GM20431 (cell line): ENCODE results near the gene SUZ12.
"Not testable (repeated sequence)": the region's sequence is repeated elsewhere in the genome, so short reads cannot be mapped to it uniquely, and the experiment has no call there.

ENCODE experiments used
- in situ Hi-C: fragments of 300-500 bp; cut with MseI, MboI; formaldehyde crosslinking; loops from one replicate; pipeline ENCODE4 v1.15.0; 2020; ENCODE audit warnings: low sequenced_read_pairs; ENCODE audit not compliant: unreplicated experiment

SUZ12 gene

DNA sequence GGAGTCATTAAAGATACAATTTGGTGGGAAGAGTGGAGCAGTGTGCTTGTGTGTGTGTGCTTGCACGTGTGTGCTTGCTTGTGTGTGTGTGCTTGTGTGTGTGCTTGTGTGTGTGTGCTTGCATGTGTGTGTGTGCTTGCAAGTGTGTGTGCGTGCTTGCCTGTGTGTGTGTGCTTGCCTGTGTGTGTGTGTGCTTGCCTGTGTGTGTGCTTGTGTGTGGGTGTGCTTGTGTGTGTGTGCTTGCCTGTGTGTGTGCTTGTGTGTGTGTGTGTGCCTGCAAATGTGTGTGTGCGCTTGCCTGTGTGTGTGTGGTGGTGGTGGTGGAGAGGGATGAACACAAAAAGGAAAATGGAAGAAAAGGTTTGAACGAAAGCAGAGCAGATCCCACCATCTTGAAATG, 90.5 kb downstream of the SUZ12 start:
- in situ Hi-C loops, result not testable (repeated sequence)

DNA sequence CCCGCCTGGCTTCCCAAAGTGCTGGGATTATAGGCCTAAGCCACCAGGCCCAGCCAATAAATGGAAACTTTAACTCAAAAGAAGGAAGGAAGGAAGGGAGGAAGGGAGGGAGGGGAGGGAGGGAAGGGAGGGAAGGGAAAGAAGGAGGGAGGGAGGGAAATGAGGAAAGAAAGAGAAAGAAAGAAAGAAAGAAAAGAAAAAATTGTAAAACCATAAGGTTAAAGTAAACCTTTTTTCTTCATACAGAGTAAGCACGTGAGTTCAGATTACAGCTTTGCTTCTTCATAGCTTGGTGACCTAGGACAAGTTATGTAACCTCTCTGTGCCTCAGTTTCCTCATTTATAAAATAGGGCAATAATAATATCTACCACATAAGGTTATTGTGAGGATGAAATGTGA, 96.4 kb downstream of the SUZ12 start:
- in situ Hi-C loops, result no loop called here

DNA sequence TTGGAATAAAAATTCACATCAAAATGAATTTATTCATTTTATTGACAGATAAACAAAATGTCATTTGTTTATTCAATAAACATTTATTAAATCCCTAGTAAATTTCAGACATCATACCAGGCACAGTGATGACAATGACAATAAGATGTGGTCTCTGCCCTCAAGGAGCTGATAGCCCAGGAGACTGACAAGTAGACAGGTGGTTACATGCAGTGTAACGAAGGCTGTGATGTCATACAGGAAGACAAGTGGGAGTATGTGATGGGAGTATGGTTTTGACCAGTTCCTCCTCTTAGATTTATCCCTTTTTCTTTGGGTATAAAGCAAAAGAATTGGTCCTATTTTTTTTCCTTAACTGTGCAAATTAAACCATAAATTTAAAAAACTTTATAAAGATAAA, 97.0 kb downstream of the SUZ12 start:
- in situ Hi-C loops, result not testable (repeated sequence)

DNA sequence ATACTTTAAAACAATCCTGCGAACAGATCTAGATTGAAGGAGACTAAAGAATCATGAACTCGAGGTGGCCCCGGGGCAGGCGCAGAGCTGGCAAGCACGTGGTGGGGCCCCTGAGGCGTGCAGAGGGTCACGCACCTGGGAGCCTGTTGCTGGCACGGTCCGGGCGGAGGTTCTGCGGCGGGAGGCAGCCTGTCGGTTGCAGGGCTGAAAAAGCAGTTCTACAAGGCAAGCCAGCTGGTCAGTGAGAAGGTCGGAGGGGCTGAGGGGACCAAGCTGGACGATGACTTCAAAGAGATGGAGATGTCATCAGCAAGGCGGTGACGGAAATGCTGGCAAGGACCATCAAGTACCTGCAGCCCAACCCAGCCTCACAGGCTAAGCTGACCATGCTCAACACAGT, 103.4 kb downstream of the SUZ12 start:
- in situ Hi-C loops, result not testable (repeated sequence)

DNA sequence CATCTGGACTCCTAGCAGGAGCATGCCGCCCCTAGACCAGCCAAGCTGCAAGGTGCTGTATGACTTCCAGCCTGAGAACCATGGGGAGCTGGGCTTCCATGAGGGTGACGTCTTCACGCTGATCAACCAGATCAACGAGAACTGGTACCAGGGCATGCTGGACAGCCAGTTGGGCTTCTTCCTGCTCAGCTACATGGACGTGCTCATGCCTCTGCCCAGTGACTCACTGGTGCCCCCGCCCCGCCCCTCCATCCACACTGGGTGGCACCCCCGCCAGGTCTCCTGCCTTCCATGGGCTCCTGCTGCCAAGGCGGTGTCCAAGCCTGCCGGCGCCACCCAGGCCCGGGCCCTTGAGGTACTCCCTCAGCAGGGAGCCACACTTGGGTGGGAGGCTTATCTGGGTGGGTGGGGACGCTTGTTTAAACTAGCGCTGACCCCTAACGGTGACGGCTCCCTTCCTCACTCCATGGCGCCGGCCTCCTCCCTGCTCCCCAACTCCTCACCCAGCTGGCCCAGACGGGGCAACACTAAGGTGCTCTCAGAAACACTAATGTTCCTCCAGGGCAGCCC, 104.6 kb downstream of the SUZ12 start:
- in situ Hi-C loops, result not testable (repeated sequence)

DNA sequence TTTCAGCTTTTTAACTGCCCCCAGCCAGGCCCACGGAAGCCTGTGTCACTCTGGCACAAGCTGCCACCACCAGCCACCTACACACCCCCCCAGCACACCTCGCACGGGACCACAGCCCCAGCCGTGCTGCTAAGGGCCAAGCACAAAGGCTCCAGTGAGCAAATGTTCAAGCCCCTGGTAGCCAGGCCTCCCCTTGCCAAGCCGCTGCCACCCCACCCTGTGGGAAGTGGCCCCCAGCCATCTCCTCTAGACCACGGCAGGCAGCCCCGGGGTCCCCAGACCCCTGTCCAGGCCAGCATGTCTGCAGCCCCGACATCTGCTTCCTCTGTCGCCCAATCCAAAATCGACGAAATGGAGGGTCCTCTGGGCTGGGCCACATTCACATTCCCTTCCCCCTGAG, 105.5 kb downstream of the SUZ12 start:
- in situ Hi-C loops, result not testable (repeated sequence)

DNA sequence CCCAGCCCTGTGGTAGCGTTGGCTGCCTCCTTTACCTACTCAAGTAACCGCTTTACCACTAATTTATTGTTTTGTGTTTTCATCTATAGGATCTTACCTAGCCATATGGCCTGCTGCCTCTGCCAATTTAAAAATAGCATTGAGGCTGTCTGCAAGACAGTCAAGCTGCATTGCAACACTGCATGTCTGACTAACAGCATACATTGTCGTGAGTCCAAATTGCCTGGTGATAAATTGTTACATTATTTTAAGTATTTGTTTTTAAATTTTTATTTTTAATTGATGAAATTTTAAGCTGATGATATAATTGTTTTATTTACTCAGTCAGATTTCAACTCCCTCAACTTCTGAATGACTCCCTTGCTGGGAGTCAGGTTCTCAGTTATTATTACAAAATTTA, 108.8 kb downstream of the SUZ12 start:
- in situ Hi-C loops, result not testable (repeated sequence)

DNA sequence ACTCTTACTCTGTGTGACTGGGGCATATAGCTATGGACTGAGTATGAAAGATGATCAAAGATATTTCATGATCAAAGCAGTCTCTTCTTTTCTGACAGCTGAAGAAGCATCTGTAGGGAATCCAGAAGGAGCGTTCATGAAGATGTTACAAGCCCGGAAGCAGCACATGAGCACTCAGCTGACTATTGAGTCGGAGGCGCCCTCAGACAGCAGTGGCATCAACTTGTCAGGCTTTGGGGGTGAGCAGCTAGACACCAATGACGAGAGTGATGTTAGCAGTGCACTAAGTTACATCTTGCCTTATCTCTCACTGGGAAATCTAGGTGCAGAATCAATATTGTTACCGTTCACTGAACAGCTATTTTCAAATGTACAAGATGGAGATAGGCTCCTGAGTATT, 110.9 kb downstream of the SUZ12 start:
- in situ Hi-C loops, result not testable (repeated sequence)
